HEK293T (cell line): ENCODE measurements around the gene CD244.

Experiments
- CTCF ChIA-PET: fragments of 350-600 bp; formaldehyde crosslinking; extraction: SDS; loops from one replicate; lab custom pipeline; 2021; ENCODE audit warnings: antibody characterized with exemption, inconsistent platforms; lab: Yijun Ruan, JAX
- POLR2A ChIA-PET: fragments of 350-600 bp; formaldehyde crosslinking; extraction: SDS; loops from one replicate; lab custom pipeline; 2020; ENCODE audit warnings: antibody characterized with exemption, inconsistent platforms; lab: Yijun Ruan, JAX
- DNase-seq: peaks from one replicate; pipeline ENCODE4 v3.0.0; 2012; ENCODE audit warnings: mixed read lengths; ENCODE audit errors: extremely low spot score
- ARNT ChIP-seq: fragments of 450-650 bp; IDR thresholded peaks from 2 replicates; pipeline ENCODE4 v1.6.1; 2017; ENCODE audit warnings: mild to moderate bottlenecking
- BHLHE40 ChIP-seq: fragments of 450-650 bp; IDR thresholded peaks from 2 replicates; pipeline ENCODE4 v1.6.1; 2016; ENCODE audit warnings: mild to moderate bottlenecking, moderate library complexity, borderline replicate concordance
- CTBP1 ChIP-seq: fragments of 450-650 bp; IDR thresholded peaks from 2 replicates; pipeline ENCODE4 v1.6.1; 2016; ENCODE audit warnings: borderline replicate concordance
- ELF4 ChIP-seq: fragments of 450-650 bp; IDR thresholded peaks from 2 replicates; pipeline ENCODE4 v1.6.1; 2017; ENCODE audit warnings: antibody characterized with exemption
- FOXA1 ChIP-seq: fragments of 450-650 bp; IDR thresholded peaks from 2 replicates; pipeline ENCODE4 v1.6.1; 2016; ENCODE audit warnings: mild to moderate bottlenecking
- FOXK2 ChIP-seq: fragments of 450-650 bp; IDR thresholded peaks from 2 replicates; pipeline ENCODE4 v1.6.1; 2016; ENCODE audit warnings: mild to moderate bottlenecking
- FOXM1 ChIP-seq: fragments of 450-650 bp; IDR thresholded peaks from 2 replicates; pipeline ENCODE4 v1.6.1; 2017; ENCODE audit warnings: mild to moderate bottlenecking, borderline replicate concordance
- HDGF ChIP-seq: fragments of 450-650 bp; IDR thresholded peaks from 2 replicates; pipeline ENCODE4 v1.6.1; 2017; ENCODE audit warnings: antibody characterized with exemption, borderline replicate concordance
- L3MBTL2 ChIP-seq: fragments of 450-650 bp; conservative IDR thresholded peaks from 2 replicates; pipeline ENCODE4 v1.6.1; 2016; ENCODE audit warnings: mild to moderate bottlenecking
- LEF1 ChIP-seq: fragments of 450-650 bp; IDR thresholded peaks from 2 replicates; pipeline ENCODE4 v1.6.1; 2017; ENCODE audit warnings: mild to moderate bottlenecking, borderline replicate concordance
- NFRKB ChIP-seq: fragments of 450-650 bp; IDR thresholded peaks from 2 replicates; pipeline ENCODE4 v1.6.1; 2016; ENCODE audit warnings: mild to moderate bottlenecking, moderate library complexity
- SP1 ChIP-seq: fragments of 450-650 bp; IDR thresholded peaks from 2 replicates; pipeline ENCODE4 v1.6.1; 2017
- SUZ12 ChIP-seq: fragments of 450-650 bp; IDR thresholded peaks from 2 replicates; pipeline ENCODE4 v1.6.1; 2016; ENCODE audit warnings: mild to moderate bottlenecking
- TARDBP ChIP-seq: fragments of 450-650 bp; IDR thresholded peaks from 2 replicates; pipeline ENCODE4 v1.6.1; 2016
- ZNF384 ChIP-seq: fragments of 450-650 bp; IDR thresholded peaks from 2 replicates; pipeline ENCODE4 v1.6.1; 2016
- TF ChIP-seq, protein P1 (sequence below): fragments of 450-650 bp; IDR thresholded peaks from 2 replicates; pipeline ENCODE4 v1.6.1; 2016

The CD244 gene, protein sequence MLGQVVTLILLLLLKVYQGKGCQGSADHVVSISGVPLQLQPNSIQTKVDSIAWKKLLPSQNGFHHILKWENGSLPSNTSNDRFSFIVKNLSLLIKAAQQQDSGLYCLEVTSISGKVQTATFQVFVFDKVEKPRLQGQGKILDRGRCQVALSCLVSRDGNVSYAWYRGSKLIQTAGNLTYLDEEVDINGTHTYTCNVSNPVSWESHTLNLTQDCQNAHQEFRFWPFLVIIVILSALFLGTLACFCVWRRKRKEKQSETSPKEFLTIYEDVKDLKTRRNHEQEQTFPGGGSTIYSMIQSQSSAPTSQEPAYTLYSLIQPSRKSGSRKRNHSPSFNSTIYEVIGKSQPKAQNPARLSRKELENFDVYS

DNA sequence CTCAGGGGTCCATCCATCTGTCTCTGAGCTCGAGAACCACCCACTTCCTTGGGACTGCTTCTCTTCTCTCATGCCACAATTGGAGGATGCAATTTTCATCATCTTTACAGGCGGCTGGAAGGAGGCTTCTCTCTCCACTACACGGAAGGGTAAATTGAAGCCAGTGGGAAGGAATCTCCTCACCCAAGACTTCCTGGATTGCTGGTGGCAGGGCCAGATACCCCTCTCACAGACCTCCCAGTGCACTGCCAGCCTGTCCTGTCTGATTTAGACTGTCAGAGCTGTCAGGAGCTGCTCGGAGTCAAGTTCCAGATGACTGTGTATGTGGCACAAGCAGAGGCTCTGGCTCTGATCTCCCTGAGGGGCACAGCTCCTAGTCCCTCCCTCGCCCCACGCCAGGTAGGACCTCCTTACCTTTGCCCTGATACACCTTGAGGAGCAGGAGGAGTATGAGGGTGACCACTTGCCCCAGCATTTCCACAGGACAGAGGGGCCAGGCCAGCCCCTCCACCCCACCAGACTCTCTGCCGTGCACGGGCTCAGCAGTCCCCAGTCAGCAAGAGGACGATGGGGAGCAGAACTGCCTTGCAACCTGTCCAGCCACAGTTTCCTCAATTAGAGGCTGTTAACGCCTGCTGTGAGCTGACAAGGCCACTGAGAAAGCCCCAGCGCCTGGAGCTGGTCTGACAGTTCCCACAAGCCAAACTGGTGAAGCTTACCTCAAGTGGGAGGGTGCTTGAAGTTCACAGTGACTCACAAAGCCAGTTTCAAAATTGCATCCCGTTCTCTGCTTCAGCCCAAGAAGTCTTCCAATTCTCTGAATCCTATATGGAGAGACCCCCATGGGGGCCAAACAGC, at the start of gene CD244:
Gene CD244 (minus strand): TSS at position 685 of the 858 bp plus-strand sequence. CDS start 210 bp downstream, at position 475.
- no peak for DNase-seq
- ChIA-PET CTCF (no interaction called here), POLR2A (no interaction called here)
- TF ChIP-seq, protein P1, sequence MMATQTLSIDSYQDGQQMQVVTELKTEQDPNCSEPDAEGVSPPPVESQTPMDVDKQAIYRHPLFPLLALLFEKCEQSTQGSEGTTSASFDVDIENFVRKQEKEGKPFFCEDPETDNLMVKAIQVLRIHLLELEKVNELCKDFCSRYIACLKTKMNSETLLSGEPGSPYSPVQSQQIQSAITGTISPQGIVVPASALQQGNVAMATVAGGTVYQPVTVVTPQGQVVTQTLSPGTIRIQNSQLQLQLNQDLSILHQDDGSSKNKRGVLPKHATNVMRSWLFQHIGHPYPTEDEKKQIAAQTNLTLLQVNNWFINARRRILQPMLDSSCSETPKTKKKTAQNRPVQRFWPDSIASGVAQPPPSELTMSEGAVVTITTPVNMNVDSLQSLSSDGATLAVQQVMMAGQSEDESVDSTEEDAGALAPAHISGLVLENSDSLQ = no peak
- TF ChIP-seq FOXM1 = no peak
- no peak for TF ChIP-seq SUZ12
- TF ChIP-seq FOXA1 = no peak
- no peak for TF ChIP-seq TARDBP
- no peak for TF ChIP-seq ARNT
- no peak for TF ChIP-seq SP1
- no peak for TF ChIP-seq HDGF
- no peak for TF ChIP-seq ELF4
- TF ChIP-seq LEF1 = no peak
- TF ChIP-seq FOXK2 = no peak
- no peak for TF ChIP-seq NFRKB
- TF ChIP-seq CTBP1 = no peak
- no peak for TF ChIP-seq ZNF384
- TF ChIP-seq BHLHE40 = no peak
- TF ChIP-seq L3MBTL2 = no peak

DNA sequence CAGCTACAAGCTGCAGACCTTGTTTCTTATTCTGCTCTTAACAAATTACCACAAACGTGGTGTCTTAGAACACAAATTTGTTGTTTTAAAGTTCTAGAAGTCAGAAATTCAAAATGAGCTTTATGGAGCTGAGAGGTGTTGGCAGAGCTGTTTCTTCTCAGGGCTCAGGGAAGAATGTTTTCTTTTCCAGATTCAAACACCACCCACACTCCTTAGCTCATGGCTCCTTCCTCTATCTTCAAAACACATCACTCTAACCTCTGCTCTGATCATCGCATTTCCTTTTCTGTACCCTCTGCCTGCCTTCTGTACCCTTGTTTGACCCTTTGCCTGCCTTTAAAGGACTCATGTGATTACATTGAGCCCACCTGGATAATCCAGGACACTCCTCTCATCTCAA, 49.2 kb upstream of the CD244 start:
- no peak for TF ChIP-seq ZNF384
- TF ChIP-seq L3MBTL2 = no peak
- no peak for TF ChIP-seq TARDBP
- TF ChIP-seq ELF4 = no peak
- TF ChIP-seq FOXA1 = no peak
- TF ChIP-seq ARNT = no peak
- TF ChIP-seq LEF1 = no peak
- TF ChIP-seq FOXK2 = no peak
- TF ChIP-seq HDGF = no peak
- TF ChIP-seq SP1 = no peak
- TF ChIP-seq, protein P1 = no peak
- no peak for TF ChIP-seq BHLHE40
- DNase-seq = no peak
- ChIA-PET CTCF (no interaction called here), POLR2A (no interaction called here)

DNA sequence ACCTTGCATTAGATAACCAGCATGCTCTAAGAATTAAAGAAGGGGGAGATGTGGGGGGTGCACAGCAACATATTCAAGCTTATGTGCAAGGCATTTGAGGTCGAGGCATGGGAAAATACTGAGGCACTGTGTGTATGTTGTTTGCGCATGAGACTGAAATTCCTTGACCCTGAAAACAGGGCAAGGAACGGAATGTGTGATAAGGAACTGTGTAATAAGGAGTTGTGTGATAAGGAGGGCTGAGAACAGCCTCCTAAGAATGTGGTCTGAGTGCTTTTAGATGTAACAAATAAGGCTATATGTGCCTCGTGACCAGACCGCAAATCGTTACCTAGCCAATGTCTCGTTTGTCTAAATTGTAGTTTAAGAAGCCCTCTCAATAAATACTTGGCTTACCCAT, 48.8 kb upstream of the CD244 start:
- POLR2A ChIA-PET = no interaction called here
- no peak for TF ChIP-seq SUZ12
- CTCF ChIA-PET = no interaction called here

DNA sequence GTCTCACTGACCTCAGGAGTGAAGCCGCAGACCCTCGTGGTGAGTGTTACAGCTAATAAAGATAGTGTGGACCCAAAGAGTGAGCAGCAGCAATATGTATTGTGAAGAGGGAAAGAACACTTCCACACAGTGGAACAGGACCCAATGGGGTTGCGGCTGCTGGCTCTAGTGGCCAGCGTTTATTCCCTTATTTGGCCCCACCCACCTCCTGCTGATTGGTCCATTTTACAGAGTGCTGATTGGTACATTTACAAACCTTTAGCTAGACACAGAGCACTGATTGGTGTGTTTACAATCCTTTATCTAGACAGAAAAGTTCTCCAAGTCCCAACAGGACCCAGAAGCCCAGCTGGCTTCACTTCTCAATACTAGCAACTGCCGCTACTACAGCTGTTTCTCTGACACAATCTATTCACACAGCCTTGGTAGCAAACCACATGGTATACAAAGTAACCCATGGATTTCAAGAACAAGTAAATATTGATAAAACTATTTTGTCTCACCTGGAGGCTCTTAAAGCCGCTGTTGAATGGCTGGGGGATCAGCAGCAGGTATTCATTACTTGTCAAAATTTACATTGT, 47.6 kb upstream of the CD244 start:
- DNase-seq = no peak
- no peak for TF ChIP-seq SUZ12
- no peak for TF ChIP-seq BHLHE40
- no peak for TF ChIP-seq ARNT
- no peak for TF ChIP-seq ELF4
- TF ChIP-seq FOXK2 = no peak
- no peak for TF ChIP-seq CTBP1
- no peak for TF ChIP-seq FOXA1
- no peak for TF ChIP-seq NFRKB
- no peak for TF ChIP-seq L3MBTL2
- TF ChIP-seq LEF1 = no peak
- TF ChIP-seq SP1 = no peak
- no peak for TF ChIP-seq ZNF384
- ChIA-PET CTCF (no interaction called here), POLR2A (no interaction called here)

More for the DNA sequence above, 48.8 kb upstream of the CD244 start:
- DNase-seq = no peak

DNA sequence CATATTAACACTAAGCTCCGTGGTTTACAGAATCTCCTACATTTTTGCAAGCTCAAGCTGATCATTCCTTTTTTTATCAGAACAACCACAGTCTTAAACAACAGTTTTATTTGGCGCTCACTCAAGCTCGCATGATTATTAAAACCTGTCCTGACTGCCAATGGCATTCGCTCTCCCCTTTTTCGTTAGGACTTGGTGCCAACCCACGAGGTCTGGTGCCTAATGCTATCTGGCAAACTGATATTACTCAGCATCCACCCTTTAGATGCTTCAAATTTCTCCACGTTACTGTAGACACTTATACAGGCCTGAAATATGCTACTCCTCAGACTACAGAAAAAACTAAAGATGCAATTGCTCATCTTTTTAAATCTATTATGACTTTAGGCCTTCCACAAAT, 45.3 kb upstream of the CD244 start:
- ChIA-PET CTCF (interaction anchor here (0.7 kb wide), 1 partner anchor 65 kb away, joined by 3 read pairs; no protein-coding TSS in a partner anchor), POLR2A (no interaction called here)
- DNase-seq = no peak
- TF ChIP-seq L3MBTL2 = no peak
- TF ChIP-seq FOXM1 = no peak
- TF ChIP-seq CTBP1 = no peak
- TF ChIP-seq SP1 = no peak
- TF ChIP-seq LEF1 = no peak
- TF ChIP-seq NFRKB = no peak
- TF ChIP-seq FOXK2 = no peak
- TF ChIP-seq, protein P1 = no peak
- TF ChIP-seq TARDBP = no peak
- TF ChIP-seq SUZ12 = no peak
- no peak for TF ChIP-seq ARNT

DNA sequence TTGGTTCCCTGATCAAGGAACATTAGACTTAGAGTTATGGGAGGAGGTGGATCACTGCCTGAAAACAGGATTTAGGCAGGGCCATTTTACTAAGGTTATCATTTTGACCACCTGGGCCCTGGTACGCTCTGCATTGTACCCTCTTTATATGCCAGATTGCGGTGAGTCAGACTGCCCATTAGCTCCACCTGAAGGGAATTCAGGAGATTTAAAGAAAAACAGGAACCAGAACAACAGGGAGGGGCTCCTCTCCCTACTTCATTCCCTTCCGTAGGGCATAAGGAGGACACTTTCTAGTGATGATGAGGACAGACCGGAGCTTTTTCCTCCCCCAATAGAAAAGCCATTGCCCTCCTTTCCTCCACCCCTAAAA, 42.9 kb upstream of the CD244 start:
- no peak for DNase-seq
- ChIA-PET POLR2A (no interaction called here), CTCF (no interaction called here)
- TF ChIP-seq NFRKB = no peak
- no peak for TF ChIP-seq HDGF
